NB4 (cell line): ENCODE data around the gene ACIN1.

Source experiments
- DNase-seq: peaks from one replicate; pipeline ENCODE4 v3.0.0; 2010; ENCODE audit warnings: low read depth
- H3K4me3 ChIP-seq: one replicate; pipeline ENCODE4 v1.5.1; 2011; ENCODE audit warnings: mild to moderate bottlenecking, low read depth, low read length, moderate library complexity
- CTCF ChIP-seq: IDR thresholded peaks from one replicate; pipeline ENCODE4 v1.5.1; 2012; ENCODE audit warnings: low read depth, low read length
- MYC ChIP-seq: IDR thresholded peaks from 2 replicates; pipeline ENCODE4 v1.6.1; 2011; ENCODE audit warnings: low read depth, low read length
- POLR2A ChIP-seq: IDR thresholded peaks from 2 replicates; pipeline ENCODE4 v1.6.1; 2011; ENCODE audit warnings: mild to moderate bottlenecking; ENCODE audit not compliant: insufficient read length; ENCODE audit errors: extremely low read depth
- TF ChIP-seq, protein P1 (sequence below): IDR thresholded peaks from 2 replicates; pipeline ENCODE4 v1.6.1; 2011; ENCODE audit warnings: low read depth, low read length

The ACIN1 gene

DNA sequence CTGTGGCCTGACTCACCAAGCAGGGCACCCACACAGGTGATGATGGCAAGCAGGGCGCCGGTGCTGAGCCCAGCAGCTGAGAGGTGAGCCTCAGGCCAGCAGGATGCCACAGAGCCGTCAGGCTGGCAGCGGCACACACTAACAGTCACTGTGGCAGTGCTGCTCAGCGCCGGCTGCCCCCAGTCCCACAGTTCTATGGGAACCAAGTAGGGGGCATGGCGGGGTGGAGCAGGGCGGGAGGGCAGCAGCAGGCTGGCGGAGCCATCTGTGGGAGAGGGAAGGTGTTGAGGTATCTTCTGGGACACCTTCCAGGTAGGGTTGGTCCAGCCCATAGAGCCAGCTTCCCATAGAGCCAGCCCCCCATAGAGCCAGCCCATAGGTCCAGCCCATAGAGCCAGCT is 45.9 kb downstream of the ACIN1 start:
- DNase-seq: no peak
- TF ChIP-seq CTCF (no peak), POLR2A (no peak), MYC (no peak)
- TF ChIP-seq, protein P1, sequence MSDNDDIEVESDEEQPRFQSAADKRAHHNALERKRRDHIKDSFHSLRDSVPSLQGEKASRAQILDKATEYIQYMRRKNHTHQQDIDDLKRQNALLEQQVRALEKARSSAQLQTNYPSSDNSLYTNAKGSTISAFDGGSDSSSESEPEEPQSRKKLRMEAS: no peak
- no peak overlapping the region for H3K4me3 ChIP-seq

DNA sequence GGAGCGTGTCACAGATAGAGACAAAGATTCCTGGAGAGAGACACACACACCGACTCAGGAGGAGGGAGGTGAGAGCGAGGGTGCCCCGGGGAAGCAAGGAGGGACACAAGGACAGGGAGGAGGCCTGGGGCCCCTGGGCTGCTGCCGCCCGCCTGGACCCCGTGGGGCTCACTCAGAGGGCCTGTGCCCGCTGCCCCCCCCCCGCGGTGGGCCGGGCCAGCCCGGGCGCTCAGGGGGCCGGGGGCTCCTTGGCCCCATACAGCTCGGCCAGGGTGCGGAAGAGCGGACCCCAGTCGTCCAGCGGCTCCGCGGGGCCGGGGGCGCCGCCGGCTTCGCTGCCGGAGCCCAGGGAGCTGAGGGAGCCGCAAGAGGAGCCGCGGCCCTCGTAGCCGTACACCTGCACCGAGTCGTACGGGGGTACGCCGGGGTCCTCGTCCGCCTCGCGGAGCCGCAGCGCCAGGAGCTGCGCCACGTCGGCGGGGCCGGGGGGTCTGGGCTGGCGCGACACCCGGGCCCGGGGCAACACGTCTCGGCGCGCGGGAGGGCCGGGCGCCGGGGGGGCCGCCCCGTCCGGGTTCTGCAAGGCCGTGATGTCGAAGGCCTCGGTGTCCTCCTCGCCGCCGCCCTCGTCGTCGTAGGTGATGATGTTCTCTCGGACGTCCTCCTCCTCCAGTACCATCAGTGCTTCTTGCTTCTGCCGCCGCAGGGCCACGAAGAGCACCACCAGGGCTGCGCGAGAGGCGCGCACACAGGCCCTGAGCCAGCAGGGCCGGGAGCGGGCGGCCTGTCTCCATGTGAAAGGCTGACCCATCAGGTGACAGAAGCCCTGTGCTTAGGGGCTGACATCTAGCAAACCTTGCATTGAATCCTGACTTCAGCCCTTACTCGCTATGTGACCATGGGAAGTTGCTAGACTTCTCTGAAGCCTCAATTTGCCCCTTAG is 46.9 kb downstream of the ACIN1 start:
- no peak overlapping the region for H3K4me3 ChIP-seq

DNA sequence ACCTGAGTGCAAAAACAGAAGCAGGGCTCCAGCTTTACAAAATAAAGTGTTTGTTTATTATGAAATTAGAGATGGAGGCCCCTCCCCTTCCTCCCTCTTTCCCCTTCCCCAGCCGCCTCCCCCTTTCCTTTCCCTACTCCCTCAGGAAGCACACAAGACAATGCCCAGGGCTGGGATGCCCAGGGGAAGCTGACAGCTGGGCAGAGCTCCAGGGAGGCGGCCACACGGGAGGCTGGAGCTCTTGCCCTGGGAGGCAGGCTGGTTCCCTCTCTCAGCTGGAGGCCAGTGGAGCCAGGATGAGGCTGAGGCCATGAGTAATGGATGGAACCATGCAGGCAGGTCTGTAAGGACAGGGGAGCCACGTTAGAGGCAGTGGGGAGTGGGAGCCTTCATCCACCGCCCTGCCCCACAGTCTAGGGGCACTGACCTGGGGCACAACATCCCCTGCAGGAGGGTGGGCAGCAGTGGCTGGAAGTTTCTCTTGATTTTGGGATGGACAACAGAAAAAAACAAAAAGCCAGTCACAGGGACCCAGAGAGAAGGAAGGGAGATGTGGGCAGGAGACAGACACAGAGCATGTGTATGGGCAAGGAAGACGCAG is 47.8 kb downstream of the ACIN1 start:
- DNase-seq: no peak
- TF ChIP-seq CTCF (no peak), MYC (no peak), POLR2A (no peak)
- TF ChIP-seq, protein P1: no peak
- no peak overlapping the region for H3K4me3 ChIP-seq

More for the DNA sequence above, 46.9 kb downstream of the ACIN1 start:
- DNase-seq: no peak
- no peak for TF ChIP-seq MYC
- TF ChIP-seq CTCF: no peak
- TF ChIP-seq, protein P1: no peak
- no peak for TF ChIP-seq POLR2A

GRCh38 chr14:23045419-23046357 is 49.2 kb downstream of the ACIN1 start:
- no peak for DNase-seq
- TF ChIP-seq POLR2A (no peak), CTCF (no peak), MYC (no peak)
- TF ChIP-seq, protein P1: no peak
- H3K4me3 ChIP-seq: no peak overlapping the region

- no peak overlapping the region for H3K4me3 ChIP-seq
- TF ChIP-seq CTCF (no peak), MYC (no peak), POLR2A (no peak)
- TF ChIP-seq, protein P1: no peak
Observed at GRCh38 chr14:23044840-23045239, 50.1 kb downstream of the ACIN1 start.

More at GRCh38 chr14:23044840-23045239, 50.1 kb downstream of the ACIN1 start:
- DNase-seq: no peak
